IMR-90 (cell line): ENCODE results near the gene MEP1B.

ENCODE experiments used
- MAZ ChIP-seq: IDR thresholded peaks from 2 replicates; pipeline ENCODE4 v1.6.1; 2012; ENCODE audit warnings: low read depth, mild to moderate bottlenecking, low read length, improper control_type of control experiment, moderate library complexity, borderline replicate concordance
- POLR2A ChIP-seq: IDR thresholded peaks from 2 replicates; pipeline ENCODE4 v1.6.1; 2012; ENCODE audit warnings: mild to moderate bottlenecking, low read depth, low read length
- RAD21 ChIP-seq: IDR thresholded peaks from 2 replicates; pipeline ENCODE4 v1.6.1; 2012; ENCODE audit warnings: low read length, improper control_type of control experiment
- RFX5 ChIP-seq: IDR thresholded peaks from 2 replicates; pipeline ENCODE4 v1.8.0; 2012; ENCODE audit warnings: low read depth, mild to moderate bottlenecking, low read length, moderate library complexity
- TF ChIP-seq, protein P1 (sequence below): conservative IDR thresholded peaks from 2 replicates; pipeline ENCODE4 v1.5.1; 2012; ENCODE audit warnings: mild to moderate bottlenecking, low read depth, low read length, improper control_type of control experiment
- TF ChIP-seq, protein P2 (sequence below): fragments of 150-350 bp; IDR thresholded peaks from 2 replicates; pipeline ENCODE4 v1.6.1; 2017; ENCODE audit warnings: mild to moderate bottlenecking, antibody characterized with exemption, low read length, low read depth

DNA sequence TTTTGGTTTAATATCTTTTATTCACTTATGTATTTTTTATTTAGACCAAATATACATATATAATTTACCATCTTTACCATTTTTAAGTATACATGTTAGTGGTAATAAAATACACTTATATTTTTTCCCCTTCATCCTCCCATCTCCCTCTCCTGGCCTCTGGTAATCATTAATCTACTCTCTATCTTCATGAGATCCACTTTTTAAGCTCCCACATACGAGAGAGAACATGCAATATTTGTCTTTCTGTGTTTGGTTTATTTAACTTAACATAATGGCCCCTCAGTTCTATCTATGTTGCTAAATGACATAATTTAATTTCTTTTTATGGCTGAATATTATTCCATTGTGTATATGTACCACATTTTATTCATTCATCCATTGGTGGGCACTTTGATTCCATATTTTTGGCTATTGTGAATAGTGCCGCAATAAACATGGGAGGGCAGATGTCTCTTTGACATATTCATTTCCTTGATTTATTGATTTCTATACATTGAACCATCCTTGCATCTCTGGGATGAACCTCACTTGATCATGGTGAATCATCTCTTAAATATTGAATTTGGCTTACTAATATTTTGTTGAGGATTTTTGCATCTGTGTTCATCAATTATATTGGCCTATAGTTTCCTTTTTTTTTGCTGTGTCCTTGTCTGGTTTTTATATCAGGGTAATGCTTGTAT lies 41.5 kb upstream of the MEP1B start:
- TF ChIP-seq POLR2A (no peak), RFX5 (no peak), RAD21 (no peak), MAZ (no peak)
- TF ChIP-seq, protein P1, sequence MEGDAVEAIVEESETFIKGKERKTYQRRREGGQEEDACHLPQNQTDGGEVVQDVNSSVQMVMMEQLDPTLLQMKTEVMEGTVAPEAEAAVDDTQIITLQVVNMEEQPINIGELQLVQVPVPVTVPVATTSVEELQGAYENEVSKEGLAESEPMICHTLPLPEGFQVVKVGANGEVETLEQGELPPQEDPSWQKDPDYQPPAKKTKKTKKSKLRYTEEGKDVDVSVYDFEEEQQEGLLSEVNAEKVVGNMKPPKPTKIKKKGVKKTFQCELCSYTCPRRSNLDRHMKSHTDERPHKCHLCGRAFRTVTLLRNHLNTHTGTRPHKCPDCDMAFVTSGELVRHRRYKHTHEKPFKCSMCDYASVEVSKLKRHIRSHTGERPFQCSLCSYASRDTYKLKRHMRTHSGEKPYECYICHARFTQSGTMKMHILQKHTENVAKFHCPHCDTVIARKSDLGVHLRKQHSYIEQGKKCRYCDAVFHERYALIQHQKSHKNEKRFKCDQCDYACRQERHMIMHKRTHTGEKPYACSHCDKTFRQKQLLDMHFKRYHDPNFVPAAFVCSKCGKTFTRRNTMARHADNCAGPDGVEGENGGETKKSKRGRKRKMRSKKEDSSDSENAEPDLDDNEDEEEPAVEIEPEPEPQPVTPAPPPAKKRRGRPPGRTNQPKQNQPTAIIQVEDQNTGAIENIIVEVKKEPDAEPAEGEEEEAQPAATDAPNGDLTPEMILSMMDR: no peak
- TF ChIP-seq, protein P2, sequence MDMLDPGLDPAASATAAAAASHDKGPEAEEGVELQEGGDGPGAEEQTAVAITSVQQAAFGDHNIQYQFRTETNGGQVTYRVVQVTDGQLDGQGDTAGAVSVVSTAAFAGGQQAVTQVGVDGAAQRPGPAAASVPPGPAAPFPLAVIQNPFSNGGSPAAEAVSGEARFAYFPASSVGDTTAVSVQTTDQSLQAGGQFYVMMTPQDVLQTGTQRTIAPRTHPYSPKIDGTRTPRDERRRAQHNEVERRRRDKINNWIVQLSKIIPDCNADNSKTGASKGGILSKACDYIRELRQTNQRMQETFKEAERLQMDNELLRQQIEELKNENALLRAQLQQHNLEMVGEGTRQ: no peak
